WTC11 (cell line): ENCODE results near the gene ABCB8.

ENCODE experiments used
- ESRRA ChIP-seq: sonication (generic); formaldehyde crosslinking; IDR thresholded peaks from 2 replicates; pipeline ENCODE4 v1.8.1; 2022; ENCODE audit warnings: mild to moderate bottlenecking, missing genetic modification reagents, borderline replicate concordance
- ZNF121 ChIP-seq: sonication (generic); formaldehyde crosslinking; IDR thresholded peaks from 2 replicates; pipeline ENCODE4 v1.8.0; 2023; ENCODE audit warnings: missing genetic modification reagents
- ZNF138 ChIP-seq: sonication (generic); formaldehyde crosslinking; conservative IDR thresholded peaks from 2 replicates; pipeline ENCODE4 v1.8.1; 2022; ENCODE audit warnings: mild to moderate bottlenecking, moderate library complexity, missing genetic modification reagents
- ZNF416 ChIP-seq: fragments of 250-450 bp; sonication (Bioruptor Pico); IDR thresholded peaks from 2 replicates; pipeline ENCODE4 v1.9.0; 2021; ENCODE audit warnings: mild to moderate bottlenecking, inconsistent platforms
- TF ChIP-seq, protein P1 (sequence below): sonication (generic); formaldehyde crosslinking; IDR thresholded peaks from 2 replicates; pipeline ENCODE4 v1.8.0; 2022; ENCODE audit warnings: mild to moderate bottlenecking, missing genetic modification reagents
- TF ChIP-seq, protein P2 (sequence below): fragments of 200-600 bp; IDR thresholded peaks from 2 replicates; pipeline ENCODE4 v1.8.0; 2022; ENCODE audit warnings: antibody characterized with exemption
- TF ChIP-seq, protein P3 (sequence below): sonication (generic); formaldehyde crosslinking; conservative IDR thresholded peaks from 2 replicates; pipeline ENCODE4 v1.8.1; 2022; ENCODE audit warnings: mild to moderate bottlenecking, missing genetic modification reagents
- TF ChIP-seq, protein P4 (sequence below): fragments of 250-450 bp; sonication (Bioruptor Pico); IDR thresholded peaks from 2 replicates; pipeline ENCODE4 v1.9.0; 2021; ENCODE audit warnings: mild to moderate bottlenecking
- TF ChIP-seq, protein P5 (sequence below): sonication (generic); formaldehyde crosslinking; IDR thresholded peaks from 2 replicates; pipeline ENCODE4 v1.8.1; 2022; ENCODE audit warnings: mild to moderate bottlenecking, missing genetic modification reagents, moderate library complexity, borderline replicate concordance
- TF ChIP-seq, protein P6 (sequence below): sonication (generic); formaldehyde crosslinking; IDR thresholded peaks from 2 replicates; pipeline ENCODE4 v1.8.0; 2022; ENCODE audit warnings: mild to moderate bottlenecking, missing genetic modification reagents
- TF ChIP-seq, protein P7 (sequence below): sonication (generic); formaldehyde crosslinking; IDR thresholded peaks from 2 replicates; pipeline ENCODE4 v1.8.0; 2023; ENCODE audit warnings: missing genetic modification reagents, mild to moderate bottlenecking, borderline replicate concordance

DNA sequence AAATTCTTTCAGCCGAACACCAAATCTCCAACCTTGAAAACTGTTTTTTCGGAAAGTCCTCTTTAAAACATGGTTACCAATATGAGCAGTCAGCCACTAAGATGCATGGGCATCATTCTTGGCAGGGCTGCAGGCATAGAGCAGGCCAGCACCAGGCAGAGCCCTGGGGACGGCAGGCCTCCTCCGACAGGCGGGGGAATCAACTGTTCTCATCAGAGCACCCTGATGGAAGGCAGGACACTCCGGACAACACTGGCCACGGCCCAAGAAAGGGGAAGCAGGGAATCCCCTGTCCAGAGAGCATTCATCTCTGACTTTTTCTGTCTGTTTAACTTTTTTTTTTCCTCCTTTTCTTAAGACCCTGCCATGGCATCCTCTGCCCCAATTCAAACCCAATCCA lies 38.8 kb upstream of the ABCB8 start:
- no peak for TF ChIP-seq ZNF121 (CRISPR knock-in tag)
- TF ChIP-seq, protein P1, sequence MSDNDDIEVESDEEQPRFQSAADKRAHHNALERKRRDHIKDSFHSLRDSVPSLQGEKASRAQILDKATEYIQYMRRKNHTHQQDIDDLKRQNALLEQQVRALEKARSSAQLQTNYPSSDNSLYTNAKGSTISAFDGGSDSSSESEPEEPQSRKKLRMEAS (CRISPR knock-in tag): no peak
- no peak for TF ChIP-seq ZNF416
- TF ChIP-seq, protein P2, sequence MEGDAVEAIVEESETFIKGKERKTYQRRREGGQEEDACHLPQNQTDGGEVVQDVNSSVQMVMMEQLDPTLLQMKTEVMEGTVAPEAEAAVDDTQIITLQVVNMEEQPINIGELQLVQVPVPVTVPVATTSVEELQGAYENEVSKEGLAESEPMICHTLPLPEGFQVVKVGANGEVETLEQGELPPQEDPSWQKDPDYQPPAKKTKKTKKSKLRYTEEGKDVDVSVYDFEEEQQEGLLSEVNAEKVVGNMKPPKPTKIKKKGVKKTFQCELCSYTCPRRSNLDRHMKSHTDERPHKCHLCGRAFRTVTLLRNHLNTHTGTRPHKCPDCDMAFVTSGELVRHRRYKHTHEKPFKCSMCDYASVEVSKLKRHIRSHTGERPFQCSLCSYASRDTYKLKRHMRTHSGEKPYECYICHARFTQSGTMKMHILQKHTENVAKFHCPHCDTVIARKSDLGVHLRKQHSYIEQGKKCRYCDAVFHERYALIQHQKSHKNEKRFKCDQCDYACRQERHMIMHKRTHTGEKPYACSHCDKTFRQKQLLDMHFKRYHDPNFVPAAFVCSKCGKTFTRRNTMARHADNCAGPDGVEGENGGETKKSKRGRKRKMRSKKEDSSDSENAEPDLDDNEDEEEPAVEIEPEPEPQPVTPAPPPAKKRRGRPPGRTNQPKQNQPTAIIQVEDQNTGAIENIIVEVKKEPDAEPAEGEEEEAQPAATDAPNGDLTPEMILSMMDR: no peak
- TF ChIP-seq ZNF138 (CRISPR knock-in tag): no peak
- TF ChIP-seq, protein P3, sequence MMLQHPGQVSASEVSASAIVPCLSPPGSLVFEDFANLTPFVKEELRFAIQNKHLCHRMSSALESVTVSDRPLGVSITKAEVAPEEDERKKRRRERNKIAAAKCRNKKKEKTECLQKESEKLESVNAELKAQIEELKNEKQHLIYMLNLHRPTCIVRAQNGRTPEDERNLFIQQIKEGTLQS (CRISPR knock-in tag): no peak
- TF ChIP-seq, protein P4, sequence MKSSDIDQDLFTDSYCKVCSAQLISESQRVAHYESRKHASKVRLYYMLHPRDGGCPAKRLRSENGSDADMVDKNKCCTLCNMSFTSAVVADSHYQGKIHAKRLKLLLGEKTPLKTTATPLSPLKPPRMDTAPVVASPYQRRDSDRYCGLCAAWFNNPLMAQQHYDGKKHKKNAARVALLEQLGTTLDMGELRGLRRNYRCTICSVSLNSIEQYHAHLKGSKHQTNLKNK: no peak
- TF ChIP-seq, protein P5, sequence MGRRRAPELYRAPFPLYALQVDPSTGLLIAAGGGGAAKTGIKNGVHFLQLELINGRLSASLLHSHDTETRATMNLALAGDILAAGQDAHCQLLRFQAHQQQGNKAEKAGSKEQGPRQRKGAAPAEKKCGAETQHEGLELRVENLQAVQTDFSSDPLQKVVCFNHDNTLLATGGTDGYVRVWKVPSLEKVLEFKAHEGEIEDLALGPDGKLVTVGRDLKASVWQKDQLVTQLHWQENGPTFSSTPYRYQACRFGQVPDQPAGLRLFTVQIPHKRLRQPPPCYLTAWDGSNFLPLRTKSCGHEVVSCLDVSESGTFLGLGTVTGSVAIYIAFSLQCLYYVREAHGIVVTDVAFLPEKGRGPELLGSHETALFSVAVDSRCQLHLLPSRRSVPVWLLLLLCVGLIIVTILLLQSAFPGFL: no peak
- TF ChIP-seq, protein P6, sequence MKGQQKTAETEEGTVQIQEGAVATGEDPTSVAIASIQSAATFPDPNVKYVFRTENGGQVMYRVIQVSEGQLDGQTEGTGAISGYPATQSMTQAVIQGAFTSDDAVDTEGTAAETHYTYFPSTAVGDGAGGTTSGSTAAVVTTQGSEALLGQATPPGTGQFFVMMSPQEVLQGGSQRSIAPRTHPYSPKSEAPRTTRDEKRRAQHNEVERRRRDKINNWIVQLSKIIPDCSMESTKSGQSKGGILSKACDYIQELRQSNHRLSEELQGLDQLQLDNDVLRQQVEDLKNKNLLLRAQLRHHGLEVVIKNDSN: no peak
- TF ChIP-seq, protein P7, sequence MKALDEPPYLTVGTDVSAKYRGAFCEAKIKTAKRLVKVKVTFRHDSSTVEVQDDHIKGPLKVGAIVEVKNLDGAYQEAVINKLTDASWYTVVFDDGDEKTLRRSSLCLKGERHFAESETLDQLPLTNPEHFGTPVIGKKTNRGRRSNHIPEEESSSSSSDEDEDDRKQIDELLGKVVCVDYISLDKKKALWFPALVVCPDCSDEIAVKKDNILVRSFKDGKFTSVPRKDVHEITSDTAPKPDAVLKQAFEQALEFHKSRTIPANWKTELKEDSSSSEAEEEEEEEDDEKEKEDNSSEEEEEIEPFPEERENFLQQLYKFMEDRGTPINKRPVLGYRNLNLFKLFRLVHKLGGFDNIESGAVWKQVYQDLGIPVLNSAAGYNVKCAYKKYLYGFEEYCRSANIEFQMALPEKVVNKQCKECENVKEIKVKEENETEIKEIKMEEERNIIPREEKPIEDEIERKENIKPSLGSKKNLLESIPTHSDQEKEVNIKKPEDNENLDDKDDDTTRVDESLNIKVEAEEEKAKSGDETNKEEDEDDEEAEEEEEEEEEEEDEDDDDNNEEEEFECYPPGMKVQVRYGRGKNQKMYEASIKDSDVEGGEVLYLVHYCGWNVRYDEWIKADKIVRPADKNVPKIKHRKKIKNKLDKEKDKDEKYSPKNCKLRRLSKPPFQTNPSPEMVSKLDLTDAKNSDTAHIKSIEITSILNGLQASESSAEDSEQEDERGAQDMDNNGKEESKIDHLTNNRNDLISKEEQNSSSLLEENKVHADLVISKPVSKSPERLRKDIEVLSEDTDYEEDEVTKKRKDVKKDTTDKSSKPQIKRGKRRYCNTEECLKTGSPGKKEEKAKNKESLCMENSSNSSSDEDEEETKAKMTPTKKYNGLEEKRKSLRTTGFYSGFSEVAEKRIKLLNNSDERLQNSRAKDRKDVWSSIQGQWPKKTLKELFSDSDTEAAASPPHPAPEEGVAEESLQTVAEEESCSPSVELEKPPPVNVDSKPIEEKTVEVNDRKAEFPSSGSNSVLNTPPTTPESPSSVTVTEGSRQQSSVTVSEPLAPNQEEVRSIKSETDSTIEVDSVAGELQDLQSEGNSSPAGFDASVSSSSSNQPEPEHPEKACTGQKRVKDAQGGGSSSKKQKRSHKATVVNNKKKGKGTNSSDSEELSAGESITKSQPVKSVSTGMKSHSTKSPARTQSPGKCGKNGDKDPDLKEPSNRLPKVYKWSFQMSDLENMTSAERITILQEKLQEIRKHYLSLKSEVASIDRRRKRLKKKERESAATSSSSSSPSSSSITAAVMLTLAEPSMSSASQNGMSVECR: no peak
- TF ChIP-seq ESRRA (CRISPR knock-in tag): no peak
